22Rv1 (cell line): ENCODE results near the gene C16orf54.

Experiments
- CTCF ChIP-seq: fragments of 450-650 bp; IDR thresholded peaks from 2 replicates; pipeline ENCODE4 v1.5.1; 2017; ENCODE audit warnings: mild to moderate bottlenecking
- ZFX ChIP-seq: fragments of 450-650 bp; IDR thresholded peaks from 2 replicates; pipeline ENCODE4 v1.6.1; 2017; ENCODE audit warnings: antibody characterized with exemption, borderline replicate concordance

- TF ChIP-seq CTCF (no peak), ZFX (no peak)
Measured at GRCh38 chr16:29760567-29761279, 14.9 kb upstream of the C16orf54 start.
